GM21360 (cell line): ENCODE data around the gene PDK2.
"Not testable (repeated sequence)": the region's sequence is repeated elsewhere in the genome, so short reads cannot be mapped to it uniquely, and the experiment has no call there.

Source experiments
- ATAC-seq: cut with Tn5 transposase; IDR thresholded peaks from one replicate; pipeline ENCODE4 v1.9.1; 2021; ENCODE audit warnings: mild to moderate bottlenecking, moderate library complexity; ENCODE audit not compliant: unreplicated experiment

Gene PDK2

GRCh38 chr17:50058296-50058953 is 36.7 kb upstream of the PDK2 start:
- no peak for ATAC-seq

- no peak for ATAC-seq
Observed at GRCh38 chr17:50059256-50059655, 35.9 kb upstream of the PDK2 start.

GRCh38 chr17:50059759-50060273 is 35.3 kb upstream of the PDK2 start:
- no peak for ATAC-seq

- no peak for ATAC-seq
Observed at GRCh38 chr17:50060951-50061712, 34.0 kb upstream of the PDK2 start.

- not testable (repeated sequence) for ATAC-seq
Observed at GRCh38 chr17:50061713-50062045, 33.5 kb upstream of the PDK2 start.

GRCh38 chr17:50062293-50063243 is 32.6 kb upstream of the PDK2 start:
- no peak for ATAC-seq

- ATAC-seq: no peak
Observed at GRCh38 chr17:50063561-50064252, 31.4 kb upstream of the PDK2 start.

- no peak for ATAC-seq
Observed at GRCh38 chr17:50064253-50065001, 30.7 kb upstream of the PDK2 start.

- no peak for ATAC-seq
Observed at GRCh38 chr17:50065056-50065455, 30.1 kb upstream of the PDK2 start.

GRCh38 chr17:50066995-50067394 is 28.2 kb upstream of the PDK2 start:
- no peak for ATAC-seq

GRCh38 chr17:50067996-50068395 is 27.2 kb upstream of the PDK2 start:
- no peak for ATAC-seq

GRCh38 chr17:50070908-50071680 is 24.1 kb upstream of the PDK2 start:
- ATAC-seq: no peak

GRCh38 chr17:50071692-50072091 is 23.5 kb upstream of the PDK2 start:
- no peak for ATAC-seq

- ATAC-seq: no peak
Observed at GRCh38 chr17:50072130-50072529, 23.0 kb upstream of the PDK2 start.

- ATAC-seq: no peak
Observed at GRCh38 chr17:50072925-50073324, 22.2 kb upstream of the PDK2 start.

- ATAC-seq: no peak
Observed at GRCh38 chr17:50074227-50074626, 20.9 kb upstream of the PDK2 start.

GRCh38 chr17:50075446-50076032 is 19.6 kb upstream of the PDK2 start:
- ATAC-seq: no peak

- ATAC-seq: no peak
Observed at GRCh38 chr17:50076221-50076590, 18.9 kb upstream of the PDK2 start.
